Stimulated activated naive CD4-positive, alpha-beta T cell treated with Interleukin-2 at 50 U/mL for 16 hours (primary cell): Measurements from ENCODE around the gene RNF114.
"Not testable (repeated sequence)": the region's sequence is repeated elsewhere in the genome, so short reads cannot be mapped to it uniquely, and the experiment has no call there.

ENCODE experiments used
- DNase-seq: peaks from one replicate; lab custom pipeline; 2025; lab: John Stamatoyannopoulos, UW

RNF114 gene, protein sequence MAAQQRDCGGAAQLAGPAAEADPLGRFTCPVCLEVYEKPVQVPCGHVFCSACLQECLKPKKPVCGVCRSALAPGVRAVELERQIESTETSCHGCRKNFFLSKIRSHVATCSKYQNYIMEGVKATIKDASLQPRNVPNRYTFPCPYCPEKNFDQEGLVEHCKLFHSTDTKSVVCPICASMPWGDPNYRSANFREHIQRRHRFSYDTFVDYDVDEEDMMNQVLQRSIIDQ

DNA sequence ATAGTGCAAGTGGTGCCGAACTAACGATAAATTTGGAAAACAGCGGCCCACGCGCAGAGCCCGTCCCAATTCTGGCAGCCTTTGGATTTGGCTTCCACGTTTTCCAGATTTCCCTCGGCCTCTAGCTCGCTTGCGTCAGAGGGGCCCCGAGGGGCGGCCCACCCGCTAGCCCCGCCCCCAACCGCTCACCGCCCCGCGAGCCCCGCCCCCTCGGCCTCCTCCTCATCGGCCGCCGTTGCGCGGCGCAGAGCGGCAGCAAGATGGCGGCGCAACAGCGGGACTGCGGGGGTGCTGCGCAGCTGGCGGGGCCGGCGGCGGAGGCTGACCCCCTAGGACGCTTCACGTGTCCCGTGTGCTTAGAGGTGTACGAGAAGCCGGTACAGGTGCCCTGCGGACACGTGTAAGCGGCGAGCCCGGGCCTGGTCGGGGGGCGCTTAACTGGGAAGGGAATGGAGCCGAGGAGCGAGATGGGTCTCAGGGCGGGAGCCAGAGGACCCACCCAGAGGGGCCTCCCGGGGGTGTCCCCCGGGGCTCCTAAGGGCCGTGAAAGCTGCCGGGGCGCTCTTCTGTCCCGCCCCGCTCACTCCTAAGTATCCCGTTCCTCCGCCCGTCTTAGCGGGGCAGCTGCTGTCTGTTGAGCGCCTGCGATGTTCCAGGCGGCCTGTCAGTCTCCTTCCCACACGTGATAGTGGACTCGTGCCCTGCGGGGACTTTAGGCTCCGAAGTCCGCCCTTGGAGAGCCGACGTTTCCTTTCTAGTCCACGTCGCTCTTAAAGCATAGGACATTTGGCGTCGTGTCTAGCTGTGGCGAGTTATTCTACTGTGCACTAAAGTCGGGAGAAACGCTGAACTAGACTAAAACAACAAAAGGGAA lies at the start of gene RNF114:
Gene RNF114 (plus strand): TSS at position 245 of the 874 bp plus-strand sequence. CDS start 16 bp downstream, at position 261.
- peak; percentile 88 for DNase-seq

DNA sequence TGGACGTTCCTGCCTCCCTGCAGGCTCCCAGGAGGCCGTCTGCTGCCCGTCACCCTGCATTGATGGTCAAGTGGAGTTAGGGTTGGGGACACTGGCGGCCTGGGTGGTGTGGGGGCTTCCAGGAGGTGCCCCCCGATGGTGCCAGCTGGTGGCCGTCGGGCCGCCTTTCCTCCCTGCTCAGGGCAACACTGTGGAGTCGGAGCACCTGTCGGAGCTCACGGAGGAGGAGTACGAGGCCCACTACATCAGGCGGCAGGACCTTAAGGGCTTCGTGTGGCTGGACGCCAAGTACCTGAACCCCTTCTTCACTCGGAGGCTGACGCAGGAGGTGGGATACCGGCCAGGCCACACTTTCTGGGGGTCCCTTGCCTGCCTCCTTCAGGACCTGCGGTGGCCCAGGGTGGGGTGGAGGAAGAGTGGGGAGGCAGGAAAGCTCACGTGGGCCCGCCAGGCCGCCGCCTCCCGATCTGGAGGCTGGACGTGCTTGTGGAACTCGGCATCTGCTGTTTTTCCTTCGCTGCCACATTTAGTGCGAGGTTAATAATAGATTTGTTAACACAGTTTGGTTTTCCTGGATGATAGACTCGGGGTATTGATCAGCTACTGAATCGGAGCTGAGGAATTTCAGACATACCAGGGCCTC lies 49.5 kb upstream of the RNF114 start:
- DNase-seq: no peak

DNA sequence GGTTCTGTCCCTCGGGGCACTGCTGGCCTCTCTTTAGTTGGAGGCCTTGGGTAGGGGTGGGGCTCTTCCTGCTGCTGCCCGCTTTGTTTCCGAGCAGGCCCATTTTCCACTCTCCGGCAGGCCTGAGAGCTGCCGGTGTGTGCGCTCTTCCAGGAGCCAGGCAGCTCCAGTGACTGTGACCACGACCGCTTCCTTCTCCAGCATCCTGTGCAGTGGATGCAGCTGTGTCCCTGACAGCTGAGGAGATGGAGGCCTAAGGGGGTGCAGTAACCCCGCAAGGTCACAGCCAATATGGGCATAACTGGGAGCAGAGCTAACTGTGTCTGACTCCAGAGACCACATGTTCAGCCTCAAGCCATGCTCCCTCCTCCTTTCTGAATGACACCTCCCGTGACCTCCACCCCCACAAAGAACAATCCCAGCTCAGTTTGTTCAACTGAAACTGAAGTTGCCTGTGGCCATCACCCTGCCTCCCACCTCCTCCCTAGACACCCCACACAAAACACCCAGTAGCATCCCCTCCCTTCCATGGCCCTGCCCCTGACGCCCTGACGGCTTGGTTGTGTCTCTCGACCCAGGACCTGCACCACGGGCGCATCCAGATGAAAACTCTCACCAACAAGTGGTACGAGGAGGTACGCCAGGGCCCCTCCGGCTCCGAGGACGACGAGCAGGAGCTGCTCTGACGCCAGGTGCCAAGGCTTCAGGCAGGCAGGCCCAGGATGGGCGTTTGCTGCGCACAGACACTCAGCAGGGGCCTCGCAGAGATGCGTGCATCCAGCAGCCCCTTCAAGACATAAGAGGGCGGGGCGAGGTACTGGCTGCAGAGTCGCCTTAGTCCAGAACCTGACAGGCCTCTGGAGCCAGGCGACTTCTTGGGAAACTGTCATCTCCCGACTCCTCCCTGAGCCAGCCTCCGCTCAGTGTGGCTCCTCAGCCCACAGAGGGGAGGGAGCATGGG lies 48.7 kb upstream of the RNF114 start:
- no peak for DNase-seq

DNA sequence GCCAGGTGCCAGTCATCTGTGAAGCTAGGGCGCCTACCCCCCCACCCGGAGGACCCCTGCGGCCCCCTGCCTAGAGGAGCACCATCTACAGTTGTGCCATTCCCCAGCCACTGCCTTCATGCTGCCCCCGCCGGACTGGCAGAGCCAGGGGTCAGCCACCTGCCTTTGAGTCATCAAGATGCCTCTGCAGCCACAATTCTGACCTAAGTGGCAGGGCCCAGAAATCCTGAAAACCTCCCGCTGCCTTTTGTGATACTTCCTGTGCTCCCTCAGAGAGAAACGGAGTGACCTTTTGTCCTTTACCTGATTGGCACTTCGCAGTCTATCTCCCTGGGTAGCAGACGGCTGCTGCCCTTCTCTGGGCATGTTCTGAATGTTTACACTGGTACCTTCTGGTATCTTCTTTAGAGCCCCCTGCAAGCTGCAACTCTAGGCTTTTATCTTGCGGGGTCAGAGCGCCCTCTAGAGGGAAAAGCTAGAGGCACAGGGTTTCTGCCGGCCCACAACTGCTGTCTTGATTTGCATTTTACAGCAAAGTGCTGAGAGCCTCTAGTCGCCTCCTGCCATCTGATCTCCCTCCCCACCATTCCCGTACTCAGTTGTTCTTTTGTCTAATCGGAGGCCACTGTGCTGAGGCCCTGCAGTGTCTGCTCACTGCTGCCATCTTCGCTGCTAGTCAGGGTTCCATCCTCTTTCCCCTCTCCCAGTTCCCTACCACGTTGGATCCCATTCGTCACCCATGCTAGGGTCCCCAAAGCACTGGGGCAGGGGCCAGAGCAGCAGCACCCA lies 47.8 kb upstream of the RNF114 start:
- peak; percentile 28 for DNase-seq

DNA sequence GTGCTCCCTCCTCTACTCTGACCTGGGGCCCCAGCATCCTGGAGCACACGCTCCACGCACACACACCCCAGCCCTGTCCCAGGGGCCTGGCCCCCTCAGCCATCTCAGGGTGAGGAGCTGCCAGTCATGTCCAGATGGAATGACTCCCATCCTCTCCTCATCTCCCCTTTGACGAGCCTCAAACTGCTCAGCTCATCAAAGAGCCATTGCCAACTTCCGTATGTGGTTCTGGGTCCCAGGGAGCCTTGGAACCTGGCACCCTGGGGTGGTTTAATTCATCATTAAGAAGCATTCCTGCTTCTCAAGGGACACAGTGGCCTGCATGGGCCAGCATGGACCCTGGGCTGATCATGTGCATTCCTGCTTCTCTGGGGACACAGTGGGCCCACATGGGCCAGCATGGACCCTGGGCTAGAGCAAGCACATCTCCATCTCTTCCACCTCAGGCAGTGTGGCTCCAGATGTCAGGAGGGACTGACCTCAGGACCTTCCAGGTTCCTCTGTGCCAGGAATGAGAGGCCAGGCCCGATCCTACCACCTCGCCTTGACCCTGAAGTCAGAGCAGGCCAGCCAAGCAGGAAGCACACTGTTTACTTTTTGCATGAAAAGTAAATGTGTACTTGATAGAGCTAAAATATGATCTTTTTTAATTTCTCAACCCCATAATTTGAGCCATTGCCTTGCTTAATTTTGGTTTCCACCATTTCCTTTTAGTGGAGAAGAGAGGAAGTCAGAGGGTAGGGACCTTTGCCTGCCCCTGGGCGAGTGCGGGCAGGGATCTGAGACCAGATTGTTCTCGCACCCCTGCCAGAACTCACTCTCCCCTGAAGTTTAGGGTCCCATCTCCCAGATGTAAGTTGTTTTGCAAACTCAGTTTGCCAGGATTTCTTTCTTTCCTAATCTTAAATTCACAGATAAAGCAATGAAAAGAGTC lies 46.9 kb upstream of the RNF114 start:
- DNase-seq: no peak

DNA sequence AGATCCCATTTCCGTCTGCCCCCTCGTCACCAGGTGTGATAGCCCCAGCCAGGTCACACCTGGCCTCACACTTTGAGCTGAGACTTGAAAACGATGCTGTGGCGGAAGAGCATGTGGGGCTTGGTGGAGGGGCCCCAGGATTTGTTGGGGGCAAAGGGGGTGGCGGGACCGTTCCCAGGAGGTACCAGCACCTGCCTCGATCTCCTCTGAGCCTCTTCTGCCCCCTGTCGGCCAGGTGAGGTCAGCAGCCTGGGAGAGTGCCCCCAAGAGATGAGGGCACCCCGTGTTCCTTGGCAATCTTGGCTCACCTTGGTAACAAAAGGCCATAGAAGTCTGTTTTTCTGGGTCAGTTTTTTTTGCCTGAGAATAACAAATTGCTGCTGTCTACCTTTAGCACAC lies 46.3 kb upstream of the RNF114 start:
- no peak for DNase-seq

DNA sequence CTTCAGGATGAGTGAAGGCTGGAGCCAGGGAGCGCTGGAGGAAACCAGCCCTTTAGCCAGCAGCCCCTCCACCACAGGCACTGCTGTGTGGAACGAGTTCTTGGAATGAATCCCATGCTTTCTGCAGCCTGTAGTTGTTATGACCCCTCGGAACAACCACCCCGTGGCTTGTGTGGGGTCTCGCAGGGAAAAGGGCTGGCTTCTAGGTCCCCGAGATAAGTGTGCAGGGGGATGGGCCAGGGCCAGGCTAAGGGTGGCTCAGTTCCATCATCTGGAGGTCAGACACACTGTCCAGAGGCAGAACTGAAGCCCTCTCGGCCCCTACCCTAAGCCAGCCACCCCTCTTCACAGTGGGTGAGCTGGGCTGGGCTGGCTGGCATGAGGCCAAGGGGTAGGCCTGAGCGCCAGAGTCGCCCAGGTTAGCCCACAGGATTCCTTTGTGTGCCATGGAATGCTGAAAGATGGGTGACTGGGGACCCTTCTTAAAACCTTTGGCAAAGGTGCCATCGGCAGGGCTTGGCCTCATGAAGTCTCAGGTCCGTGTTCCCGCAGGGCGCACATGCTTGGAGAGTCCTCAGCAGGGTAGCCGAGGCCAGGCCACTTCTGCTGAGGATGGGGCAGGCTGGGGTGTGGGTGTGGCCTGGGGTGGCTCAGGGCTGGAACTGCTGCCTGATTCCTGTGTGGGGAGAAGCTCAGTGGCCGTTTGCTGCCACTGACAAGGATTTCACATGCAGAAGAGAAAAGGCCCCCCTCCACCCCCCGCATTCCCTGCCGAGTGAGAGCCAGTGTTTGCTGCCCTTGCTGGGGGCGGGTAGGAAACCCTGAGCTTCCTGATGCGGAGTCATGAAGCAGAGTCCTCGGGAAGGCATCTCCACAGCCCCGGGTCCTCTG lies 45.5 kb upstream of the RNF114 start:
- no peak for DNase-seq

DNA sequence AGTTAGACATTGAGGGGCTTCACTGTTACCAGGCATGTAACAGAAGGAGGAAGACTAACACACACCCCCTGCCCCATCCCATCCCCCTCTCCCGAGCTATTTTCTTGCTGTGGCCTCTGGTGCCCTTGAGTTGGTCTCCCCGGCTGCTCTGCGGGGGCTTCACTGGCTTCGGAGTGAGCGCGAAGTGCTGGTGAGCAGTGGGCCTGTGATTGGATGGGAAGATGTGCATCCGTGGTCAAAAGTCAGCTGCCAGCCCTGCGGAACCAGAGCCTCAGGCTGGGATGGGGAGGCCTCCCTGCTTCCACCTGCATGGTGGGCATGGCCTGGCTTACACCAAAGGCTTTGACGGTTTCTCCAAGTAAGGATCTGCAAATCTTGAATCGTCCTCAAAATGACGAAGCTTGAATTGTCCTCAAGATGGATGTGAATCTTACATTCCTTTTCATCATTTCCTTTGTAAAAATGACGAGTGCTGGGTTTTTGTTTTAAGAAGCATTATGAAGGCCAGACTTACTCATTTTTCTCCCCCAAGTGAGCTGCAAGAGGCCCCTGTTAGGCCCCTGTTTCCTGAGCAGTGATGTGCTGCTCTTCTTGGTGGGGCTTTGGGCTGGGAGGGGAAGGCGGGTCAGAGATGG lies 44.6 kb upstream of the RNF114 start:
- DNase-seq: no peak

DNA sequence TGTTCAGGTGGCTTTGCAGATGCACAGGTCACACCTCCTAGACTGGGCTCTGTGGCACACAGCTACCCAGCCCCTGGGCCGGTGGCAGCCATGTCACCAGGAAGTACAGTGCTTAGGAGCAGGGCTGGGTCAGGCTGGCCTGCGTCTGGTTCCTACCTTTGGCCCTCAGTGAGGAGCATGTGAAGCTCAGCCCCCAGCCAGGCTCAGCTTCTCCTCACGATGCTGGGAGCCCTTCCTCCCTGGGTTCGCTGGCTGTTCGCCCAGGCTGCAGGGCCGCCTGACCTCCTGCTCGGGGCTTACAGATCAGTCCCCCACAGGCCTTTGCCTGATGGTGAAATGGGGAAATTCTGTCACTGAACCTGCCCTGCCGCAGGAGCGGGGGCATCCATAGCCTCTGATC lies 43.9 kb upstream of the RNF114 start:
- no peak for DNase-seq

DNA sequence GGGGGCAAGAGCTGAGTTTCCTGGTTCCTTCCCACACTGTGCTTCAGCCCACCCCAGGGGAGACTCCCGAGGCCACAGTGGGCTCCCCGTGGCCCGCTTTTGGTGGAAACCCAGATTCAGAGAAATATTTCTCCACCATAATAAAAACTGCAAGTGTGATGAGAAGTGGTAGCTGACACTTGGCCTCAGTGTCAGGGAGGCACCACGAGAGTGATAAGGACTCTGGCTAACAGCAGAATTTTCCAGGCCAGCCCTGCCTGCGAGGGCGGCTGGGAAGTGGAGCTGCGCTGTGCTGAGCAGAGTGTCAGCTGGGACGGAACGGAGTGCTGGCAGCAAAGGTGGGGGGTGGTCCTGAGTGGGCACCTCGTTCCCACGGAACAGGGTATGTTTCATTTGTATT lies 43.4 kb upstream of the RNF114 start:
- DNase-seq: no peak

DNA sequence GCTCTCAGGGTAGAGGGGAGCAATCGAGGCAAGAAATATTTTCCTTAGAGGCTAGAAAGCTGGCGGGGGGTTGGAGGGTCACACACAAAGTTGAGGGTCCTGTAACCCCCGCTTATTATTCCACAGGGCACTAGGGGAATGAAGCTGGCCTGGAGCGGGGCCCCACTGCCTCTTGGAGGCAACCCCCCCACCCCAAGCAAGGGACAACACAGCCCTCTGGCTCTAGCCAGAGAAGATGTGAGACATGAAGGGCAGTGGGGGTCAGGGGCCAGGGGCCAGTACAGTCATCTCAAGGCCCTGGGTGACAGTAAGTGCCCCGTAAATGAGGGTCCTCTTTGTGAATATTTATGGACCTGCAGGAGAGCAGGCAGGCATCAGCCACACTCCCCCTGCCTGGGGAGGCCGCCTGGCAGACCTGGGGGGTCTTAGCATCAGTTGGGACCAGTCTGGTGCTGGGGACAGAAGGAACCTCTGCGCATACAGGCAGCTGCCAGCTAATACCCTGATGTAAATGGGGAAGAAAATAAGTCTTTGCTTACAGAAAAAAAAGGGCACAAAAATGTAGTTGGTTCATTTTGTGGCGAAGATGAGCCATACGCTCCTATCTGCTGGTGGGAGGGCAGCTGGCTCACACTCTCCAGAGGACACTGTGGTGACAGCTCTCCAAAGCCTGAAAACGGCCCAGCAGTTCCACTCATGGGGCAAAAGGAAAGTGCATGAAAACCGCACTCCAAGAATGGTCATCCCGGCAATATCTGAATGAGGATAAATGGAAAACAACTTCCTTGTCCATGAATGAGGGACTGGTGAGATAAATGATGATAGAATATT lies 42.7 kb upstream of the RNF114 start:
- peak; percentile 55 for DNase-seq

DNA sequence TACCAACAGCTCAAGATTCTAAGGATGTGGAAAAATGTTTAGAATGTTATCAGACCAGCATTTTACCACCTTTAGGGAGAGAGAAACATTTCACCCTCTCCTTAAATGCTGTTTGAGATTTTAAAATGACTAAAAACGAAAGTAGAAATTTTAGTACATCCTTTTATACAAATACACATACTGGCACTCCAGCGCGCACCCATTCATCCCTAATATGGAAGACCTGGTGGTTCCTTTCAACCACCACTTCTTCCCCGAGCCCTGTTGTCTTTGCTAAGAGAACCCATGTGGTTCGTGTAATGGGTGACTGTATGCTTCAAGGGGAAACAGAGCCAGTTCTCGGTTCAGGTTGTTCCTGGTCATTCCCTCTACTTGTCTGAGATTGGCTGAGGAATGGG lies 42.1 kb upstream of the RNF114 start:
- DNase-seq: peak; percentile 42

DNA sequence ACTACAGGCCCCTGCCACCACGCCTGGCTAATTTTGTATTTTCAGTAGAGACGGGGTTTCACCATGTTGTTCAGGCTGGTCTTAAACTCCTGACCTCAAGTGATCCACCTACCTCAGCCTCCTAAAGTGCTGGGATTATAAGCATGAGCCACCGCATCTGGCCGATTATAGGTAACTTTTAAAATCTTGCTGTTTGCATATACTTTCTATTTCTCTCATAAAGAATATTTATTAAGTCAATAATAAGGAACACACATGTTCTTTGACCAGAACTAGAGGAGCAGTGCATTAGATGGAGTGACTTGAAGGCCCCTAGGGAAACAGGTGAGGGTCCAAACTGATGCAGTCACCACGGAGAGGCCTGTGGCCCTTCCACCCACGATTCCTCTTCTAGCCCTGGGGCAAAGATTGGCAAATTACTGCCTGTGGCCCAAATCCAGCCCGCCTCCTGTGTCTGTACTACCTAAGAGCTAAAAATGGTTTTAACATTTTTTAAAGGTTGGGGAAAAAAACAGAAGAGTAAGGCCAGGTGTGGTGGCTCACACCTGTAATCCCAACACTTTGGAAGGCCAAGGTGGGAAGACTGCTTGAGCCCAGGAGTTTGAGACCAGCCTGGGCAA lies 40.6 kb upstream of the RNF114 start:
- DNase-seq: not testable (repeated sequence)

DNA sequence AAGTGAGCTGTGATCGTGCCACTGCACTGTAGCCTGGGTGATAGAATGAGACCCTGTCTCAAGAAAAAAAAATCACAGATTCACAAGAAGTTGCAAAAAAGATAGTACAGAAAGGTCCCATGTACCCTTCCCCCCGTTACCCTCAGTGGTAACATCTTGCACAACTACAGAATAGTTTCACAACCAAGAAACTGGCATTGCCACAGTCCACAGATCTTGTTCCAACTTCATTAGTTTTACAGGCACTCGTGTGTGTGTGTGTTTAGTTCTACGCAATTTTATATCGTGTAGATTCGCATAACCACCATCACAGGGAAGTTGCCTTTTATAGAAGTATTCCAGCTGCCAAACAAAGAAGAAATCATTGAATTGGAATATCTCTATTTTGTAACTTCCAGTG lies 40.0 kb upstream of the RNF114 start:
- DNase-seq: no peak

DNA sequence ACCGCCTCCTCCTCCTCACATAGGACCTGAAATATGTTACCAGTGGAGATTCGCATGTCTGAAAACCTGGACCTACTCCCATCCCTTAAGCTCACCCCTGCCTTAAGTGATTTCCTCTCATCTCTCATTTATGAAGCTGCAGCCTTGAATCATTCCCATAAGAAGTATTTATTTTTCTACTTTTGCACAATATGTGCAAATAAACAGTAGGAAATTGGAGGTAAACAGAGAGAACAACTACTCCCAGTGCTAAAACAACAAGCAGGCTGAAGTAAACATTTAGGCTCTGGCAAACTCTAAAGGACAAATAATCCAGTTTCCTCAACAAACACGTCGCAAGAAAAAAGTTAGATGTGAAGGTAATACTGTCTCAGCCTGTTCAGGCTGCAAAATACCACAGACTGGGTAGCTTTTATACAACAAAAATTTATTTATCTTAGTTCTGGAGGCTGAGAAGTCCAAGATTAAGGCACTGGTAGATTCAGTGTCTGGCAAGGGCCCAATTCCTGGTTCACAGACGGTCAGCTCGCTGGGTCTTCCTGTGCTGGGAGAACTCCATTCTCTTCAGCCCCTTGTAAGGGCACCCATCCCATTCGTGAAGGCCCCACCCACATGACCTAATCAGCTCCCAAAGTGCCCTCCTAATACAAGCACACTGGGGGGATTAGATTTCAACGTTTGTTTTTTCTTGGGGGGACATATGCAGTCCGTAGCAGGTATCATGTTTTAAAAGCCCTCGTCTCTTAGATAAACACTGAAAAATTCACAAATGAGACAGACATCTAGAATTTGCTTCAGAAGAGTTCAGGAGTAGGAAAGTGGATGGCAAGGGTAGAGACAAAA lies 36.4 kb upstream of the RNF114 start:
- DNase-seq: no peak

DNA sequence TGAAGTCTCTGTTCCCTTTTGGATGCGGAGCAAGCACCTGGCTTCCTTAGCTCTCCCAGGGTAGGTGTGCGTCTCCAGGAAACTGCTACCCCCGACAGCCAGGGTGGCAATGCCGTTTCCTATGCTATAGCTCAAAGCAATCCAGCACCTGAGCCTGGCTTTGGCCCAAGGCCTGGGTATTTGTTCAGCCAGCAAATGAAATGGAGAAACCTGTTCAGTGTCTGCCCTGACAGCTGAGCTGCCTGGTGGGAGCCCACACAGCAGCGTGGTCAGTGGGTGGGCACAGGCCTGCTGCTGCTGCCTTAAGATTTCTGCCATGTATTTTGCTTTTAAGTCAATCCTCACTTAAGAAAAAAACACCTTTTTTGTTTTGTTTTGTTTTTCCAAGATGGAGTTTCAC lies 34.6 kb upstream of the RNF114 start:
- no peak for DNase-seq
